Thyroid gland (tissue), 4 donors: ENCODE results near the gene TRPM1.

Experiments
- POLR2A ChIP-seq, 2 donors: fragments of 450-650 bp; IDR thresholded peaks; one replicate each; pipeline ENCODE4 v1.6.1; 2017; ENCODE audit warnings: antibody characterized with exemption in 2 of 2, mild to moderate bottlenecking in 2 of 2, moderate library complexity in 1 of 2
- TF ChIP-seq, protein P1 (sequence below), 6 experiments: fragments of 200-600 bp in 3 of 6; fragments of 450-650 bp in 3 of 6; sonication (generic) in 3 of 6; IDR thresholded peaks; one replicate each; pipeline ENCODE4 v1.5.1; 2016 to 2019; ENCODE audit warnings: antibody characterized with exemption in 6 of 6, mild to moderate bottlenecking in 2 of 6, inconsistent platforms in 1 of 6, moderate library complexity in 1 of 6

DNA sequence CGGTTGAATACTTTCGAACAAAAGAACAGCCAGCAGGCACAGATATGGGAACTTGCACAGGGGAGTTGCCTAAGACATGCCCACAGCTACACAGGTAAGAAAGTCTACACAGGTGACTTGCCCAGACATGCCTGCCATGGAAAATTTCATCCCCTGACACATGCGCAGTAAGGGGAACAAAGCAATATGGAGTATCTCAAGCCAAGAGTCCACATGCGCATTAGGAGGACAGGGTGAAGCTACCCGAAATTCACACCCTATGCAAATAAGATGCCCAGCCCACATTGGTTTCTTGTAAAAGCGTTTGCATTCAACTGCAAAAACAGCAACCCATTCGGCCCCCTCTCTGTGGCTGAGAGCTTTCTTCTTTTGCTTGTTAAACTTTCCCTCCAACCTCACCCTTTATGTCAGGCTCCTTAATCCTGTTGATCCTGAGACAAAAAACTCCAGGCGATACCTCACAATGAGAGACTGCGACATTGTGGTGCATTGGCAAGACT is 49.3 kb upstream of the TRPM1 start:
- TF ChIP-seq POLR2A (IDR thresholded peaks at IDR 0.05) = no peak
- TF ChIP-seq, protein P1, sequence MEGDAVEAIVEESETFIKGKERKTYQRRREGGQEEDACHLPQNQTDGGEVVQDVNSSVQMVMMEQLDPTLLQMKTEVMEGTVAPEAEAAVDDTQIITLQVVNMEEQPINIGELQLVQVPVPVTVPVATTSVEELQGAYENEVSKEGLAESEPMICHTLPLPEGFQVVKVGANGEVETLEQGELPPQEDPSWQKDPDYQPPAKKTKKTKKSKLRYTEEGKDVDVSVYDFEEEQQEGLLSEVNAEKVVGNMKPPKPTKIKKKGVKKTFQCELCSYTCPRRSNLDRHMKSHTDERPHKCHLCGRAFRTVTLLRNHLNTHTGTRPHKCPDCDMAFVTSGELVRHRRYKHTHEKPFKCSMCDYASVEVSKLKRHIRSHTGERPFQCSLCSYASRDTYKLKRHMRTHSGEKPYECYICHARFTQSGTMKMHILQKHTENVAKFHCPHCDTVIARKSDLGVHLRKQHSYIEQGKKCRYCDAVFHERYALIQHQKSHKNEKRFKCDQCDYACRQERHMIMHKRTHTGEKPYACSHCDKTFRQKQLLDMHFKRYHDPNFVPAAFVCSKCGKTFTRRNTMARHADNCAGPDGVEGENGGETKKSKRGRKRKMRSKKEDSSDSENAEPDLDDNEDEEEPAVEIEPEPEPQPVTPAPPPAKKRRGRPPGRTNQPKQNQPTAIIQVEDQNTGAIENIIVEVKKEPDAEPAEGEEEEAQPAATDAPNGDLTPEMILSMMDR (IDR thresholded peaks at IDR 0.05) = no peak
